Karpas-422 (cell line): ENCODE results near the gene NRM. TPM values are rescaled to one million over a fixed set of nuclear protein-coding genes. Genes with fewer than 3 reads are reported as not detected.
A peak's percentile ranks its signal among the peaks of the same experiment; 100 is the strongest.

Experiments
- DNase-seq: peaks from one replicate; pipeline ENCODE4 v3.0.0-alpha.2; 2015
- H2AFZ ChIP-seq: fragments of 200-600 bp; sonication (generic); 2 replicates; pipeline ENCODE4 v1.6.1; 2014; ENCODE audit warnings: antibody characterized with exemption, low read length, mixed read lengths
- H3K27ac ChIP-seq: fragments of 200-600 bp; sonication (generic); 2 replicates; pipeline ENCODE4 v1.5.1; 2014; ENCODE audit warnings: mild to moderate bottlenecking, low read length, moderate library complexity
- H3K27me3 ChIP-seq: fragments of 200-600 bp; sonication (generic); 2 replicates; pipeline ENCODE4 v1.6.1; 2014; ENCODE audit warnings: low read length, mixed read lengths
- H3K36me3 ChIP-seq: fragments of 200-600 bp; sonication (generic); 2 replicates; pipeline ENCODE4 v1.6.1; 2014; ENCODE audit warnings: low read length, mixed read lengths; ENCODE audit not compliant: insufficient read depth
- H3K4me1 ChIP-seq: fragments of 200-600 bp; sonication (generic); 2 replicates; pipeline ENCODE4 v1.6.1; 2014; ENCODE audit warnings: mild to moderate bottlenecking, low read length, mixed read lengths
- H3K4me2 ChIP-seq: fragments of 200-600 bp; sonication (generic); 2 replicates; pipeline ENCODE4 v1.6.1; 2014; ENCODE audit warnings: low read length, low read depth, mild to moderate bottlenecking; ENCODE audit not compliant: poor library complexity, severe bottlenecking
- H3K4me3 ChIP-seq: fragments of 200-600 bp; sonication (generic); 2 replicates; pipeline ENCODE4 v1.5.1; 2014; ENCODE audit warnings: mild to moderate bottlenecking, antibody characterized with exemption, low read length, mixed read lengths
- H3K79me2 ChIP-seq: fragments of 200-600 bp; sonication (generic); 2 replicates; pipeline ENCODE4 v1.6.1; 2014; ENCODE audit warnings: mild to moderate bottlenecking, low read length, mixed read lengths
- H3K9ac ChIP-seq: fragments of 200-600 bp; sonication (generic); 2 replicates; pipeline ENCODE4 v1.6.0; 2014; ENCODE audit warnings: low read length
- H3K9me2 ChIP-seq: fragments of 200-600 bp; sonication (generic), shearing (Covaris generic); replicated peaks from 2 replicates; pipeline ENCODE4 v1.6.0; 2014; ENCODE audit warnings: mild to moderate bottlenecking, low read length, moderate library complexity; ENCODE audit not compliant: insufficient read depth
- H3K9me3 ChIP-seq: fragments of 300-700, 200-600 bp; sonication (generic); 2 replicates; pipeline ENCODE4 v1.6.1; 2014; ENCODE audit warnings: low read length, mixed read lengths
- H4K20me1 ChIP-seq: fragments of 200-600 bp; sonication (generic); 2 replicates; pipeline ENCODE4 v1.6.1; 2014; ENCODE audit warnings: mild to moderate bottlenecking, antibody characterized with exemption, low read length, low read depth; ENCODE audit not compliant: insufficient read depth
- total RNA-seq: library from RNA; depleted of rRNA; stranded (reverse); fragments of >200 nt; shearing (Covaris generic); gene quantifications from 2 replicates; pipeline ENCODE4 v1.2.3, GENCODE V29; 2014; ENCODE audit warnings: low replicate concordance

Gene NRM
- total RNA-seq, 1 experiment from 2014 or later = 38.1 TPM

- DNase-seq = no peak
- no peak overlapping the region for H3K9ac ChIP-seq
Observed at GRCh38 chr6:30654798-30655742, 35.7 kb downstream of the NRM start.

GRCh38 chr6:30651143-30651542, 39.6 kb downstream of the NRM start:
- DNase-seq = no peak
- Histone ChIP-seq H3K9me2 (no peaks in the 10 kb centered on the region), H3K27ac (no peak overlapping the region), H3K27me3 (no peaks in the 10 kb centered on the region), H2AFZ (no peak overlapping the region), H4K20me1 (0 out of 2 replicates have a peak, but pooled peaks cover 3% of the 10 kb centered on the region), H3K36me3 (peaks cover 17% of the 10 kb centered on the region), H3K4me1 (peaks cover 12% of the 10 kb centered on the region), H3K4me3 (no peak overlapping the region), H3K9ac (no peak overlapping the region), H3K9me3 (no peaks in the 10 kb centered on the region), H3K4me2 (no peak overlapping the region), H3K79me2 (peaks cover 30% of the 10 kb centered on the region)

More at GRCh38 chr6:30654798-30655742, 35.7 kb downstream of the NRM start:
- Histone ChIP-seq H3K4me1 (no peaks in the 10 kb centered on the region), H3K27me3 (no peaks in the 10 kb centered on the region), H3K4me2 (no peak overlapping the region), H3K79me2 (no peaks in the 10 kb centered on the region), H3K4me3 (no peak overlapping the region), H2AFZ (no peak overlapping the region), H4K20me1 (no peaks in the 10 kb centered on the region), H3K9me2 (no peaks in the 10 kb centered on the region), H3K27ac (no peak overlapping the region), H3K9me3 (no peaks in the 10 kb centered on the region), H3K36me3 (peaks cover 27% of the 10 kb centered on the region)

- peaks cover 4% of the 10 kb centered on the region; the same call in 1 of the 2 replicates for H3K36me3 ChIP-seq
- peak overlapping the region; percentile 89 for H3K4me2 ChIP-seq
- H3K9me3 ChIP-seq = no peaks in the 10 kb centered on the region
- H2AFZ ChIP-seq = peak overlapping the region; percentile 94
- H3K79me2 ChIP-seq = peaks cover 54% of the 10 kb centered on the region
- peak overlapping the region; percentile 96 for H3K9ac ChIP-seq
- peak; percentile 91 for DNase-seq
- peak overlapping the region; percentile 79 for H3K27ac ChIP-seq
- H3K4me3 ChIP-seq = peak overlapping the region; percentile 85
- peaks cover 8% of the 10 kb centered on the region; the same call in 1 of the 2 replicates for H4K20me1 ChIP-seq
- H3K9me2 ChIP-seq = no peaks in the 10 kb centered on the region
- no peaks in the 10 kb centered on the region for H3K27me3 ChIP-seq
- peaks cover 19% of the 10 kb centered on the region for H3K4me1 ChIP-seq
Observed at GRCh38 chr6:30647242-30648116, 43.3 kb downstream of the NRM start.

GRCh38 chr6:30646450-30647241, 44.1 kb downstream of the NRM start, which contains the start of gene C6orf136:
Gene C6orf136 (plus strand): TSS chr6:30647133. CDS start chr6:30647232, 99 bp downstream.
- Histone ChIP-seq H2AFZ (peak within 1 kb of the TSS; percentile 94), H4K20me1 (peaks cover 8% of the 10 kb centered on the region; the same call in 1 of the 2 replicates), H3K4me3 (peak within 1 kb of the TSS; percentile 85), H3K27me3 (no peaks in the 10 kb centered on the region), H3K9ac (peak within 1 kb of the TSS; percentile 96), H3K9me3 (no peaks in the 10 kb centered on the region), H3K36me3 (no peaks in the 10 kb centered on the region; the same call in 1 of the 2 replicates), H3K4me2 (peak within 1 kb of the TSS; percentile 89), H3K79me2 (peaks cover 54% of the 10 kb centered on the region), H3K9me2 (no peaks in the 10 kb centered on the region), H3K27ac (peak within 1 kb of the TSS; percentile 79), H3K4me1 (peaks cover 19% of the 10 kb centered on the region)
- peak; percentile 97 for DNase-seq

DNA sequence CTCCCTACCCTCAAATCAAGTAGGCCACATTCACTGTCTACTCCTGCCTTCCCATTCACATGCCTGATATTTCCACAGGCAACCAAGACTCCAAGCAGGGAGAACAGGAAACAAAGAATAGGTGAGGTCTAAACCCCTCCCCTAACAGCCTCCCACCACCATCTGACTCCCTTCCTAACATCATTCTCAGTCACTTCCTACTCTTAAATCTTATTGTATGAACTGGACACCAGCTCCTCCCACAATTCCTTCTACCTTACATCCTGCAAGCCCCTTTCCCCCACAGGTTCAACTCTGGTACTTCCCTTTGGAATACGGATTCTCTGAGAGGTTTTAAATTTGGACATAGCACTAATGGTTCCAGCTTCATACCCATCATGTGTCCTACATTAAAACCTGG, 44.8 kb downstream of the NRM start:
- peak overlapping the region; percentile 89 for H3K4me2 ChIP-seq
- peaks cover 19% of the 10 kb centered on the region for H3K4me1 ChIP-seq
- peaks cover 8% of the 10 kb centered on the region; the same call in 1 of the 2 replicates for H4K20me1 ChIP-seq
- no peaks in the 10 kb centered on the region for H3K27me3 ChIP-seq
- no peak for DNase-seq
- no peaks in the 10 kb centered on the region for H3K9me3 ChIP-seq
- H3K79me2 ChIP-seq = peaks cover 54% of the 10 kb centered on the region
- H3K36me3 ChIP-seq = no peaks in the 10 kb centered on the region
- no peak overlapping the region for H3K27ac ChIP-seq
- H3K9ac ChIP-seq = peak overlapping the region; percentile 50
- peak overlapping the region; percentile 85; the same call in 1 of the 2 replicates for H3K4me3 ChIP-seq
- H3K9me2 ChIP-seq = no peaks in the 10 kb centered on the region
- no peak overlapping the region for H2AFZ ChIP-seq

DNA sequence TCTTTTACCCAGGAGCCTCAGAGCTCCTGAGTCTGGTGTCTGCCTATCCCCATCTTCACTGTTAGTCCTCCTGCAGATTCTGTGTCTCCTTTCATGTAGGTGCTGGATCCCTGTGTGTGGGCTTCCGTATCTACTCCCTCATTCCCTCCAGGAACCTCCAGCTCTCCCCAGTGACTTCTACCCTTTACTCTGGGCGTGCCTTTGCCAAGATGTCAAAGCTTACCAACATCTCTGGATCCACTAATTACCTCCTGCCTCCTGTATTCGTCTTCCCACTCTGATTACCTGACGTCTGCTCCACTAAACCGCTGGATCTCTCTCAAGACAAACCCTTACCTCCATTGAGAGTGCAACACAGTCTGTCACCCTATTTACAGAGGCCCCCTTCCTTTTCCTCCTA, 46.0 kb downstream of the NRM start:
- H3K4me3 ChIP-seq = no peak overlapping the region
- H2AFZ ChIP-seq = no peak overlapping the region
- H3K36me3 ChIP-seq = no peaks in the 10 kb centered on the region
- H3K9me2 ChIP-seq = no peaks in the 10 kb centered on the region
- H3K27me3 ChIP-seq = no peaks in the 10 kb centered on the region
- peaks cover 19% of the 10 kb centered on the region for H3K4me1 ChIP-seq
- H3K9ac ChIP-seq = 0 out of 2 replicates have a peak overlapping the region, but pooled peaks have one; percentile 14
- H3K9me3 ChIP-seq = no peaks in the 10 kb centered on the region
- peaks cover 8% of the 10 kb centered on the region; the same call in 1 of the 2 replicates for H4K20me1 ChIP-seq
- no peak overlapping the region for H3K27ac ChIP-seq
- peaks cover 53% of the 10 kb centered on the region for H3K79me2 ChIP-seq
- H3K4me2 ChIP-seq = no peak overlapping the region
- no peak for DNase-seq

DNA sequence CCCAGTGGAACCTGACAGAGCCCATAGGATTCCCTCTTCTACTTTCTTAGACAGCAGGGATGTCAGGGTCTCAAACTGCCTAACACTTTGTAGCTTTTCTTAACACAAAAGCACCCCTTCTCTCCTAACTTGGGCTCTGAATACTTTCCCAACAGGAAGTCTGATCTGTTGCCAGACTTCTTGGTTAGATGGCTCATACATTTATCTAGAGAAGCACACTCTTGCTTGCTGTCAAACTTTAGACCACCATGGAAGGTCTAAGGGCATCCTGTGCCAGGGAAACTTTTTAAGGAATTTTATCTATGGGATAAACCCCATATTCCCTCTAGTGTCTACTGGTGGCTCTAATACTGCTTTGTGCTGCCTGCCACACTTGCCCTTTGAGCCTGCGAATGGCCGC, 47.1 kb downstream of the NRM start:
- H2AFZ ChIP-seq = no peak overlapping the region
- H3K79me2 ChIP-seq = peaks cover 43% of the 10 kb centered on the region
- no peaks in the 10 kb centered on the region for H3K27me3 ChIP-seq
- peaks cover 19% of the 10 kb centered on the region for H3K4me1 ChIP-seq
- no peak overlapping the region for H3K27ac ChIP-seq
- no peak for DNase-seq
- H3K4me3 ChIP-seq = no peak overlapping the region
- H3K9me3 ChIP-seq = no peaks in the 10 kb centered on the region
- H3K9ac ChIP-seq = no peak overlapping the region
- H4K20me1 ChIP-seq = peaks cover 8% of the 10 kb centered on the region; the same call in 1 of the 2 replicates
- no peaks in the 10 kb centered on the region for H3K9me2 ChIP-seq
- no peak overlapping the region for H3K4me2 ChIP-seq
- no peaks in the 10 kb centered on the region for H3K36me3 ChIP-seq
